GM12875 (cell line): Measurements from ENCODE around the gene SRGN.
"Not testable (repeated sequence)": the region's sequence is repeated elsewhere in the genome, so short reads cannot be mapped to it uniquely, and the experiment has no call there.

Source experiments
- H3K4me3 ChIP-seq: one replicate; pipeline ENCODE4 v1.5.1; 2011; ENCODE audit warnings: low read depth, low read length, control low read depth
- TF ChIP-seq, protein P1 (sequence below): IDR thresholded peaks from 2 replicates; pipeline ENCODE4 v1.5.1; 2011; ENCODE audit warnings: low read depth, mild to moderate bottlenecking, control low read depth, inconsistent platforms, low read length, moderate library complexity, borderline replicate concordance; ENCODE audit not compliant: insufficient read depth

The SRGN gene, protein sequence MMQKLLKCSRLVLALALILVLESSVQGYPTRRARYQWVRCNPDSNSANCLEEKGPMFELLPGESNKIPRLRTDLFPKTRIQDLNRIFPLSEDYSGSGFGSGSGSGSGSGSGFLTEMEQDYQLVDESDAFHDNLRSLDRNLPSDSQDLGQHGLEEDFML

GRCh38 chr10:69087590-69088470 lies at the start of gene SRGN:
Gene SRGN, plus strand, starts transcription at chr10:69088103. Its CDS starts 55 bp downstream, at chr10:69088158.
- TF ChIP-seq, protein P1, sequence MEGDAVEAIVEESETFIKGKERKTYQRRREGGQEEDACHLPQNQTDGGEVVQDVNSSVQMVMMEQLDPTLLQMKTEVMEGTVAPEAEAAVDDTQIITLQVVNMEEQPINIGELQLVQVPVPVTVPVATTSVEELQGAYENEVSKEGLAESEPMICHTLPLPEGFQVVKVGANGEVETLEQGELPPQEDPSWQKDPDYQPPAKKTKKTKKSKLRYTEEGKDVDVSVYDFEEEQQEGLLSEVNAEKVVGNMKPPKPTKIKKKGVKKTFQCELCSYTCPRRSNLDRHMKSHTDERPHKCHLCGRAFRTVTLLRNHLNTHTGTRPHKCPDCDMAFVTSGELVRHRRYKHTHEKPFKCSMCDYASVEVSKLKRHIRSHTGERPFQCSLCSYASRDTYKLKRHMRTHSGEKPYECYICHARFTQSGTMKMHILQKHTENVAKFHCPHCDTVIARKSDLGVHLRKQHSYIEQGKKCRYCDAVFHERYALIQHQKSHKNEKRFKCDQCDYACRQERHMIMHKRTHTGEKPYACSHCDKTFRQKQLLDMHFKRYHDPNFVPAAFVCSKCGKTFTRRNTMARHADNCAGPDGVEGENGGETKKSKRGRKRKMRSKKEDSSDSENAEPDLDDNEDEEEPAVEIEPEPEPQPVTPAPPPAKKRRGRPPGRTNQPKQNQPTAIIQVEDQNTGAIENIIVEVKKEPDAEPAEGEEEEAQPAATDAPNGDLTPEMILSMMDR: no peak
- peak within 1 kb of the TSS; percentile 51 for H3K4me3 ChIP-seq

GRCh38 chr10:69040904-69041303 lies 47.0 kb upstream of the SRGN start:
- H3K4me3 ChIP-seq: not testable (repeated sequence)

DNA sequence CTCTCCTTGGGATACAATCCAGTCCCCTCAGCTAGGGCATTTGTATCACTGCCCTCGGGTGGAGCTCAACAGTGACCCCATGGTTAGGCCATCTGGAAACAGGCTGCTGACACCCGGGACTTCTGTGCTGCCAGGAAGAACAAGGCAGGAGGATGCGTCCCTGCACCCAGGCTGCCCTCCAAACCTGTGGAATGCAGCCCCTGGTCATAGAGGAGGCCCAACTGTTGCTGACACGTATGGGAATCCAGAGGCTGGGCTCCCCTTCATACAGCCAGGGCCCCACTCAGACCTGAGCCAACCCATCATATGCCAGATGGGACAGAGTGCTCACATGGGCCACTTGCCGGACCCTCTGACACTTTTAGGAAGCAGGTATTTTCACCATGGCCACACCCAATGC lies 45.5 kb upstream of the SRGN start:
- H3K4me3 ChIP-seq: no peak overlapping the region
- TF ChIP-seq, protein P1: no peak

- TF ChIP-seq, protein P1: no peak
- H3K4me3 ChIP-seq: no peak overlapping the region
Measured at GRCh38 chr10:69042838-69043237, 45.1 kb upstream of the SRGN start.

GRCh38 chr10:69043931-69044531 lies 43.9 kb upstream of the SRGN start:
- TF ChIP-seq, protein P1: no peak
- peak overlapping the region; percentile 16 for H3K4me3 ChIP-seq

- H3K4me3 ChIP-seq: no peak overlapping the region
- TF ChIP-seq, protein P1: no peak
Measured at GRCh38 chr10:69044546-69044945, 43.4 kb upstream of the SRGN start.

- peak overlapping the region; percentile 15 for H3K4me3 ChIP-seq
- TF ChIP-seq, protein P1: no peak
Measured at GRCh38 chr10:69045441-69046300, 42.2 kb upstream of the SRGN start.
